Parathyroid adenoma (tissue), 2 donors: Measurements from ENCODE around the gene STRIT1.

Source experiments
- H2AFZ ChIP-seq: fragments of 300-600 bp; sonication (generic); one replicate; pipeline ENCODE4 v1.7.0; 2017; ENCODE audit warnings: antibody characterized with exemption, mild to moderate bottlenecking
- H3K27ac ChIP-seq: fragments of 300-600 bp; sonication (generic); one replicate; pipeline ENCODE4 v1.7.0; 2017
- H3K27me3 ChIP-seq: fragments of 300-600 bp; sonication (generic); one replicate; pipeline ENCODE4 v1.7.0; 2017; ENCODE audit warnings: low read length; ENCODE audit not compliant: control insufficient read depth, insufficient read depth
- H3K36me3 ChIP-seq: fragments of 300-600 bp; sonication (generic); one replicate; pipeline ENCODE4 v1.7.0; 2017; ENCODE audit warnings: low read length; ENCODE audit not compliant: control insufficient read depth, insufficient read depth
- H3K4me1 ChIP-seq: fragments of 300-600 bp; sonication (generic); one replicate; pipeline ENCODE4 v1.7.0; 2017; ENCODE audit warnings: control low read depth
- H3K4me2 ChIP-seq: fragments of 300-600 bp; sonication (generic); one replicate; pipeline ENCODE4 v1.7.0; 2017; ENCODE audit warnings: low read length
- H3K4me3 ChIP-seq: fragments of 300-600 bp; sonication (generic); one replicate; pipeline ENCODE4 v1.7.0; 2017; ENCODE audit warnings: low read depth, low read length
- H3K79me2 ChIP-seq: fragments of 300-600 bp; sonication (generic); one replicate; pipeline ENCODE4 v1.7.0; 2017; ENCODE audit warnings: control low read depth
- H3K9ac ChIP-seq: fragments of 300-600 bp; sonication (generic); one replicate; pipeline ENCODE4 v1.7.0; 2017; ENCODE audit warnings: mild to moderate bottlenecking
- H3K9me3 ChIP-seq: fragments of 300-600 bp; sonication (generic); one replicate; pipeline ENCODE4 v1.7.0; 2017; ENCODE audit warnings: low read length; ENCODE audit not compliant: control insufficient read depth
- TF ChIP-seq, protein P1 (sequence below): fragments of 300-600 bp; sonication (generic); IDR thresholded peaks from one replicate; pipeline ENCODE4 v1.7.0; 2017; ENCODE audit warnings: antibody characterized with exemption, mild to moderate bottlenecking
- donor health status: primary hyperparathyroidism.

The STRIT1 gene

DNA sequence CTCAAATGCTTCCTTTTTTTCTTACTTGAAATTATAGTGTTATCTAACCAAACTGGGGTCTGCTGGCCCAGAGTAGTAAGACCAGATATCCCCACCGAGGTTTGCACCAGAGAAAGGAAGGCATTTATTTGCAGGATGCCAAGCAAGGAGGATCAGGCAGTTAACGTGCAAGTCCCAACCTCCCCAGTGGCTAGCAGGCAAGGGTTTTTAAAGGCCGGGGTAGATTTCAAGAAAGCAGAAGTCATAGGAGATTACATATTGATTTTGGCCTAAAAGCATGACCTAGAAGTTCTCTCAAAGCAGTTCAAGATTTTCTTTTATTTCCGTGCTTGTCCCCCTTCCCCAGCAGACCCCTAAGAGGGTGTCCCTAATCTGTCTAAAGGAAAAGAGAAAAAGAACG lies 32.8 kb upstream of the STRIT1 start:
- peaks cover 52% of the 10 kb centered on the region for H3K4me1 ChIP-seq
- H3K27ac ChIP-seq = peak overlapping the region; percentile 96
- H3K4me2 ChIP-seq = no peak overlapping the region
- no peak overlapping the region for H3K9ac ChIP-seq
- H3K4me3 ChIP-seq = no peak overlapping the region
- H3K27me3 ChIP-seq = no peaks in the 10 kb centered on the region
- no peaks in the 10 kb centered on the region for H3K79me2 ChIP-seq
- TF ChIP-seq, protein P1, sequence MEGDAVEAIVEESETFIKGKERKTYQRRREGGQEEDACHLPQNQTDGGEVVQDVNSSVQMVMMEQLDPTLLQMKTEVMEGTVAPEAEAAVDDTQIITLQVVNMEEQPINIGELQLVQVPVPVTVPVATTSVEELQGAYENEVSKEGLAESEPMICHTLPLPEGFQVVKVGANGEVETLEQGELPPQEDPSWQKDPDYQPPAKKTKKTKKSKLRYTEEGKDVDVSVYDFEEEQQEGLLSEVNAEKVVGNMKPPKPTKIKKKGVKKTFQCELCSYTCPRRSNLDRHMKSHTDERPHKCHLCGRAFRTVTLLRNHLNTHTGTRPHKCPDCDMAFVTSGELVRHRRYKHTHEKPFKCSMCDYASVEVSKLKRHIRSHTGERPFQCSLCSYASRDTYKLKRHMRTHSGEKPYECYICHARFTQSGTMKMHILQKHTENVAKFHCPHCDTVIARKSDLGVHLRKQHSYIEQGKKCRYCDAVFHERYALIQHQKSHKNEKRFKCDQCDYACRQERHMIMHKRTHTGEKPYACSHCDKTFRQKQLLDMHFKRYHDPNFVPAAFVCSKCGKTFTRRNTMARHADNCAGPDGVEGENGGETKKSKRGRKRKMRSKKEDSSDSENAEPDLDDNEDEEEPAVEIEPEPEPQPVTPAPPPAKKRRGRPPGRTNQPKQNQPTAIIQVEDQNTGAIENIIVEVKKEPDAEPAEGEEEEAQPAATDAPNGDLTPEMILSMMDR = no peak
- no peaks in the 10 kb centered on the region for H3K36me3 ChIP-seq
- H2AFZ ChIP-seq = no peak overlapping the region
- H3K9me3 ChIP-seq = no peaks in the 10 kb centered on the region

DNA sequence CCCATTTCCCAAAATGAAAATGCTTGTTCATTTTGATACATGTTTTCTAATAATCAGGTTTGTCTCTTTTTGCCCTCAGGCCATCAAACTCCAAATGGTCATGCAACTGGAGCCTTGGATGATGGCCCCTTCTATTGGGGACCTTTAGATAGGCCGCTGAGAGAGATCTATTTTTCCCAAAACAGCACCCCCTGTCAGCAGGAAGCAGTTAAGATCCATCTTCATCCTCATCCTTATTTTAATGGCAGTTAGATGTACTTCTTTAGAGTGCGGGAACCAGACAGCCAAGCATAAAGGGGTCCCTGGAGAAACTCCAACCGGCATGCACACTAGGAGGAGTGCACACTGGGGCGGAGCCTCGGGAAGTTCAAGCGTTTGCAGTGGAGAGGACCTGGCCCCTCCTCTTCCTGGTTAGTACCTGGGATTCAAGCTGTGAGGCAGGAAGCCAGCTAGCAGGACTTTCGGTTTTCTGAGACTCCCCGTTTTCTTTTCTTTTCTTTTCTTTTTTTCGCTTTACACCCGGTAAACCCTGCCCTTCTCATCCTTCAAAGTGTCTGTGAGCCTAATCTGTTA lies 31.9 kb upstream of the STRIT1 start:
- H3K4me2 ChIP-seq = no peak overlapping the region
- no peak overlapping the region for H3K4me3 ChIP-seq
- peak overlapping the region; percentile 96 for H3K27ac ChIP-seq
- H3K9me3 ChIP-seq = no peaks in the 10 kb centered on the region
- TF ChIP-seq, protein P1 = peak; percentile 17
- H3K79me2 ChIP-seq = no peaks in the 10 kb centered on the region
- no peaks in the 10 kb centered on the region for H3K36me3 ChIP-seq
- peaks cover 48% of the 10 kb centered on the region for H3K4me1 ChIP-seq
- H2AFZ ChIP-seq = peak overlapping the region; percentile 24
- H3K9ac ChIP-seq = no peak overlapping the region
- H3K27me3 ChIP-seq = no peaks in the 10 kb centered on the region

DNA sequence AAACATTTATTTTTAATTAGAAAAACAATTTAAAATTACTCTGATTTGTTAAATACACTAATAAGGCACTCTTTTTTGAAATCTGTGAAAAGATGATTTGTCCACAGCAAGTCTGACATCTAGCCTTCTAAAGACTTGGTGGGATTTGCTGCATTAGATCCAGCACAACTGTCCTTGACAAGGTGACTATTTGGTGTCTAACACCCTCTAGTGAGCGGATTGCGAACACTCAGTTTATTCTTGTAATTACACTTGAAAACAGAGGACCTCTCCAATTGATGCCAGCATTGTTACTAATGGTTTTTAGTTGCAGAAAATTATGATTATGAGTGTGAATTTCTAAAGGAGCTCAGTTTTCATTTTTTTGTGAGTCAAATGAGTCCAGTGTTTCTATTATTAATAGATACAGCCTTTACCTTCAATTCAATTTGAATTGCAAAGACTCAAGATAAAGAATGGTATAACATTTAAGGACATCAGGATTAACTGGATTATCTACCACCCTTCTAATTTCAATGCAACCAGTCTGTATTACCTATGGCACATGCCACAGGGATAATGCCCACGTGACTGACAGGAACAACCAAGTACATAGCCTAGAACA lies 29.7 kb upstream of the STRIT1 start:
- Histone ChIP-seq H3K27me3 (no peaks in the 10 kb centered on the region), H3K79me2 (no peaks in the 10 kb centered on the region), H2AFZ (peak overlapping the region; percentile 36), H3K27ac (peak overlapping the region; percentile 33), H3K4me1 (peaks cover 29% of the 10 kb centered on the region), H3K4me2 (no peak overlapping the region), H3K9me3 (no peaks in the 10 kb centered on the region), H3K36me3 (no peaks in the 10 kb centered on the region), H3K4me3 (no peak overlapping the region), H3K9ac (no peak overlapping the region)
- TF ChIP-seq, protein P1 = peak; percentile 79

DNA sequence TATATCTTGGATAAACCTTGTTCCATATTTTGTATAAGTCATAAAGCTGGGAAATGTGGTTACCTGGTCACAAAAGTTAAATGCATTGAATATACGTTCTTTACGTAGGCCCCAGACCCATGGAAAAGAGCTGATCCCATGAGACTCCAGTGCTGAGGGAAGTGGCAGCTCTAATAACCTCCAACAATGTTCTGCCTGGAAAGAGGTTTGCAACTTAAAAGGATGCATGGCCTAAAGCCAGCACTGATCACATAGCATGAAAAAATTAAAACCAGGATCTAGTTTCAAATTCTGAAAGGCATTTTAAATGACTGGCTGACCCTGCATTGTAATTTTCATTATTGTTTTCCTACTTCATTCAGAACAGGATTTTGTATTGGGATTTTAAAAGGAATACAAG lies 27.9 kb upstream of the STRIT1 start:
- H3K9me3 ChIP-seq = no peaks in the 10 kb centered on the region
- H3K4me3 ChIP-seq = no peak overlapping the region
- peaks cover 16% of the 10 kb centered on the region for H3K4me1 ChIP-seq
- TF ChIP-seq, protein P1 = no peak
- H3K36me3 ChIP-seq = no peaks in the 10 kb centered on the region
- H3K27ac ChIP-seq = no peak overlapping the region
- no peaks in the 10 kb centered on the region for H3K79me2 ChIP-seq
- H3K4me2 ChIP-seq = no peak overlapping the region
- H2AFZ ChIP-seq = peak overlapping the region; percentile 13
- H3K9ac ChIP-seq = no peak overlapping the region
- H3K27me3 ChIP-seq = no peaks in the 10 kb centered on the region

DNA sequence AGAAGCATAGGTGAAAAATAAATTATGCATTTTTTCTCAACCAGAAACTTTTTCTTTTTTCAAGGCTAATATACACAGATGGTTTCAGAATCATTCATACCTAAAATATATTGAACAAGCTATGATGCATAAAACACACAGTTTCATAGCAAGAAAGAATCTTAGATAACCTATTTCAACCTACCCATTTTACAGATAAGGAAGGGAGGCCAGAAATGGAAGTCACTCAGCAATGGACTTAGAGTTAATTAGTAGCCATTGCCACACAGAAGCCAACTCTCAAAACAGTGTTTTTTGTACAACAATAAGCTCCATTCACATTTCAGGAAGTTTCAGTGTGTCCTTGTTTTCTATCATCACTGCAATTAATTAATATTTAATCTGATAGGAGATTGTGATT lies 27.5 kb upstream of the STRIT1 start:
- no peaks in the 10 kb centered on the region for H3K79me2 ChIP-seq
- H3K27me3 ChIP-seq = no peaks in the 10 kb centered on the region
- no peaks in the 10 kb centered on the region for H3K9me3 ChIP-seq
- no peaks in the 10 kb centered on the region for H3K36me3 ChIP-seq
- TF ChIP-seq, protein P1 = no peak
- no peak overlapping the region for H3K9ac ChIP-seq
- H2AFZ ChIP-seq = peak overlapping the region; percentile 13
- no peak overlapping the region for H3K27ac ChIP-seq
- no peak overlapping the region for H3K4me2 ChIP-seq
- H3K4me3 ChIP-seq = no peak overlapping the region
- H3K4me1 ChIP-seq = peaks cover 13% of the 10 kb centered on the region
